ENCODE measurements around the gene HTD2.

HTD2 gene

DNA sequence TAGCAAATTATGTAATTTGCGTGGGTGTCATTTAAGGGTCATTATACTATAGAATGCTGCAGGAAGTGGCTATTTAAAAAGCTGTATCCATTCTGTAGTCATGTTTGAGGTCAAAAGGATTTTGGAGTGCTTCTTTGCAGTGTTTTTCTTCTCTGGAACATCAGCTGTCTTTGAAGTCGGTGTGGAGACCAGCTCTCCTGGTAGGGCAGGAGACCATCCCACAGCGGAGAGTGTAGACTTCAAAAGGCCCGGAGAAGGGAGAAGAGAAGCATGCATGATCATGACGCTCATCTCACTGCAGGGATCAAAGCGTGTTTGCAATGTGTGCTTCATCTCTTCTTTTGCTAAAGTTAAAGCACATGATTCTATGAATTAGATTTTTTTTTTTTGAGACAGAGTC is 46.3 kb downstream of the HTD2 start:
- TF ChIP-seq, protein P1, sequence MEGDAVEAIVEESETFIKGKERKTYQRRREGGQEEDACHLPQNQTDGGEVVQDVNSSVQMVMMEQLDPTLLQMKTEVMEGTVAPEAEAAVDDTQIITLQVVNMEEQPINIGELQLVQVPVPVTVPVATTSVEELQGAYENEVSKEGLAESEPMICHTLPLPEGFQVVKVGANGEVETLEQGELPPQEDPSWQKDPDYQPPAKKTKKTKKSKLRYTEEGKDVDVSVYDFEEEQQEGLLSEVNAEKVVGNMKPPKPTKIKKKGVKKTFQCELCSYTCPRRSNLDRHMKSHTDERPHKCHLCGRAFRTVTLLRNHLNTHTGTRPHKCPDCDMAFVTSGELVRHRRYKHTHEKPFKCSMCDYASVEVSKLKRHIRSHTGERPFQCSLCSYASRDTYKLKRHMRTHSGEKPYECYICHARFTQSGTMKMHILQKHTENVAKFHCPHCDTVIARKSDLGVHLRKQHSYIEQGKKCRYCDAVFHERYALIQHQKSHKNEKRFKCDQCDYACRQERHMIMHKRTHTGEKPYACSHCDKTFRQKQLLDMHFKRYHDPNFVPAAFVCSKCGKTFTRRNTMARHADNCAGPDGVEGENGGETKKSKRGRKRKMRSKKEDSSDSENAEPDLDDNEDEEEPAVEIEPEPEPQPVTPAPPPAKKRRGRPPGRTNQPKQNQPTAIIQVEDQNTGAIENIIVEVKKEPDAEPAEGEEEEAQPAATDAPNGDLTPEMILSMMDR (conservative IDR thresholded peaks at IDR 0.05; ENCODE audit: low read depth, low read length) = no peak
- Histone ChIP-seq H3K79me2 (ENCODE audit: insufficient read depth, low read depth) (no peaks in the 10 kb centered on the region), H2AFZ (ENCODE audit: low read depth) (no peak overlapping the region), H3K36me3 (ENCODE audit: insufficient read depth) (no peaks in the 10 kb centered on the region), H3K4me3 (IDR thresholded peaks at IDR 0.05; ENCODE audit: insufficient read depth, low read depth, low read length) (no peak overlapping the region), H3K27ac (no peak overlapping the region), H3K9ac (no peak overlapping the region), H4K20me1 (ENCODE audit: insufficient read depth) (no peaks in the 10 kb centered on the region), H3K27me3 (ENCODE audit: insufficient read depth, low read depth) (no peaks in the 10 kb centered on the region), H3K4me1 (ENCODE audit: low read depth, poor library complexity, severe bottlenecking) (peaks cover 16% of the 10 kb centered on the region), H3K4me2 (no peak overlapping the region)

GRCh38 chr3:58353722-58354553 is 47.6 kb downstream of the HTD2 start:
- Histone ChIP-seq H2AFZ (ENCODE audit: low read depth) (no peak overlapping the region), H3K27me3 (ENCODE audit: insufficient read depth, low read depth) (no peaks in the 10 kb centered on the region), H3K79me2 (ENCODE audit: insufficient read depth, low read depth) (no peaks in the 10 kb centered on the region), H3K4me2 (no peak overlapping the region), H3K36me3 (ENCODE audit: insufficient read depth) (no peaks in the 10 kb centered on the region), H3K4me3 (IDR thresholded peaks at IDR 0.05; ENCODE audit: insufficient read depth, low read depth, low read length) (no peak overlapping the region), H4K20me1 (ENCODE audit: insufficient read depth) (no peaks in the 10 kb centered on the region), H3K27ac (no peak overlapping the region), H3K4me1 (ENCODE audit: low read depth, poor library complexity, severe bottlenecking) (peaks cover 16% of the 10 kb centered on the region), H3K9ac (no peak overlapping the region)
- TF ChIP-seq, protein P1 (conservative IDR thresholded peaks at IDR 0.05; ENCODE audit: low read depth, low read length) = no peak

DNA sequence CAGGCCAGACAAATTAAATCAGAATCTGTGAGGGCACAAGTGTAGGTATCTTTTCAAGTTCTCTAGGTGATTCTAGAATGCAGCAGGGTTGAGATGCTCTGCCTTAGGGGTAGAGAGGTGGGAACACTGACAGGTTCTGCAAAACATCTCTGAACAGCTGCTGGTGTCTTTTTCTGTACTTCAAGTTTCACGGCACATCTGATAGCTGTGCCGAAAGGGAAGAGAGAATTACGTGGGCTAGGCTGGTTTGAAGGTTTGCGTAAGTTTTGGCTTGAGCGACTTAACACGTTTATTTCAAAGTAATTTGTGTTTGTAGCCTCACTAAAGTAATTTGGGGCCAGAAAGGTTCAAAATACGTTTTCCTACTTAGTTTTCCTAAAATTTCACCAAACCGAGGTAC is 48.9 kb downstream of the HTD2 start:
- Histone ChIP-seq H3K27me3 (ENCODE audit: insufficient read depth, low read depth) (no peaks in the 10 kb centered on the region), H3K4me1 (ENCODE audit: low read depth, poor library complexity, severe bottlenecking) (peaks cover 9% of the 10 kb centered on the region), H3K4me2 (no peak overlapping the region), H2AFZ (ENCODE audit: low read depth) (no peak overlapping the region), H3K4me3 (IDR thresholded peaks at IDR 0.05; ENCODE audit: insufficient read depth, low read depth, low read length) (no peak overlapping the region), H3K9ac (no peak overlapping the region), H3K36me3 (ENCODE audit: insufficient read depth) (no peaks in the 10 kb centered on the region), H4K20me1 (ENCODE audit: insufficient read depth) (no peaks in the 10 kb centered on the region), H3K79me2 (ENCODE audit: insufficient read depth, low read depth) (no peaks in the 10 kb centered on the region), H3K27ac (no peak overlapping the region)
- TF ChIP-seq, protein P1 (conservative IDR thresholded peaks at IDR 0.05; ENCODE audit: low read depth, low read length) = no peak

DNA sequence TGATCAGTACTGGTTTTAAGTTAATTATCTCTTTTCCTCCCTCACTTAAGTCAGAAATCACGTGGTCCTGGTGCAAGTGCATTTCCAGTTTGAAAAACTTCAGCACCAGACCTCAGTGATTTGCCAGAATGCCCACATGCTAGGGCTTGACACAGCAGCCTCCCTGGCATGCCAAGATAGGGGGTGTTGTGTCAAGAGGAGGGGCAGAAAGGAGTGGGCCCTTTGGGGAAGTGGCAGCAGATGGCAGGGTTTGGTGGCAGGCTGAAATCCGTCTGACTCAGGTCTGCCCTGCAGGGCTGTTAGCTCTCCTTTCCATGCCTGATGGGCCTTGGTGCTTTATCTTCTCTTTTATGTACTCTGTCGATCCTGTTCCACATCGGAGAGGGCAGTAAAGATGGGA is 49.7 kb downstream of the HTD2 start:
- H4K20me1 ChIP-seq (ENCODE audit: insufficient read depth) = no peaks in the 10 kb centered on the region
- no peak overlapping the region for H3K9ac ChIP-seq
- no peak overlapping the region for H3K4me2 ChIP-seq
- H3K27ac ChIP-seq = no peak overlapping the region
- peaks cover under 1% of the 10 kb centered on the region for H3K4me1 ChIP-seq (ENCODE audit: low read depth, poor library complexity, severe bottlenecking)
- H3K36me3 ChIP-seq (ENCODE audit: insufficient read depth) = no peaks in the 10 kb centered on the region
- TF ChIP-seq, protein P1 (conservative IDR thresholded peaks at IDR 0.05; ENCODE audit: low read depth, low read length) = no peak
- H2AFZ ChIP-seq (ENCODE audit: low read depth) = no peak overlapping the region
- no peaks in the 10 kb centered on the region for H3K79me2 ChIP-seq (ENCODE audit: insufficient read depth, low read depth)
- no peaks in the 10 kb centered on the region for H3K27me3 ChIP-seq (ENCODE audit: insufficient read depth, low read depth)
- no peak overlapping the region for H3K4me3 ChIP-seq (IDR thresholded peaks at IDR 0.05; ENCODE audit: insufficient read depth, low read depth, low read length)

All from KMS-11 (cell line).